Psoas muscle (tissue), 8 donors: ENCODE measurements around the gene DBF4B. TPM values are rescaled to one million over a fixed set of nuclear protein-coding genes. Genes with fewer than 3 reads are reported as not detected.
"Not testable (repeated sequence)": the region's sequence is repeated elsewhere in the genome, so short reads cannot be mapped to it uniquely, and the experiment has no call there.

Experiments
- ATAC-seq, 4 donors: fragments of 200-7000 bp; cut with Tn5 transposase; one replicate each; pipeline ENCODE4 v1.9.1; 2020; ENCODE audit warnings: moderate library complexity in 3 of 4, mild to moderate bottlenecking in 2 of 4
- DNase-seq, 2 donors: peaks; one replicate each; pipeline ENCODE4 v3.0.0-alpha.2; 2020
- H3K27ac ChIP-seq: fragments of 200-600 bp; one replicate; pipeline ENCODE4 v1.8.0; 2022
- H3K27me3 ChIP-seq, 3 donors: fragments of 200-600 bp in 1 of 3; one replicate each; pipeline versions ENCODE4 v1.6.1 to v1.8.0; 2013 to 2022; ENCODE audit warnings: low read length in 2 of 3, mild to moderate bottlenecking in 2 of 3, moderate library complexity in 1 of 3; ENCODE audit not compliant: insufficient read depth in 3 of 3
- H3K36me3 ChIP-seq, 2 donors: fragments of 200-600 bp in 1 of 2; one replicate each; pipeline versions ENCODE4 v1.6.1 to v1.8.0; 2013 to 2022; ENCODE audit warnings: low read depth in 1 of 2, mild to moderate bottlenecking in 1 of 2, moderate library complexity in 1 of 2; ENCODE audit not compliant: insufficient read depth in 1 of 2
- H3K4me1 ChIP-seq: fragments of 200-600 bp; one replicate; pipeline ENCODE4 v1.8.0; 2022
- H3K4me3 ChIP-seq: fragments of 200-600 bp; one replicate; pipeline ENCODE4 v1.8.0; 2022; ENCODE audit warnings: mild to moderate bottlenecking
- H3K9me3 ChIP-seq: fragments of 200-600 bp; one replicate; pipeline ENCODE4 v1.8.0; 2022
- WGBS, 3 donors: extraction: QIAGEN DNeasy Blood & Tissue Kit; methylation state at CpG; one replicate each; pipeline versions ENCODE4 v1.1.6 to v1.1.7; 2013; 5-methylcytosine and 5-hydroxymethylcytosine counted together
- intact Hi-C, 2 donors: fragments of 100-400 bp; cut with DNase I; formaldehyde crosslinking; loops; one replicate each; pipeline versions ENCODE4 v1.11.0 to v1.14.2; 2022
- polyA plus RNA-seq, 3 donors: library from polyadenylated mRNA; stranded (reverse); fragments of 200-250 nt; gene quantifications; one replicate each; pipeline ENCODE4 v1.2.3, GENCODE V29; 2013
- total RNA-seq, 4 donors: library from RNA; stranded (reverse); fragmentation: NEBNext Ultra II Directional in 2 of 4; extraction: Animal tissue kit (Norgen Biotek cat#: 25700) in 2 of 4; gene quantifications; one replicate each; pipeline versions ENCODE4 v1.2.1 to v1.2.4, GENCODE V29; 2021 to 2023
- TF ChIP-seq, protein P1 (sequence below): fragments of 200-600 bp; IDR thresholded peaks from one replicate; pipeline ENCODE4 v1.8.0; 2022; ENCODE audit warnings: antibody characterized with exemption
- donor health status: healthy with polysubstance abuse.
- donor health status: DM: no; HTN: no; CAD: no; lungs with moderate emphysema.
- donor health status: Bipolar disorder and iron deficiency.
- donor health status: healthy.
- donor health status: DM: yes; HTN: yes; CAD: no.
- donor health status: DM: no; HTN: no; CAD: no.
- donor health status: DM: no; HTN: no; CAD: no.
- donor health status: DM: yes; HTN: yes; CAD: no.

The DBF4B gene
- total and polyA plus RNA-seq, 7 donors = 0.79 to 5.0 (median 3.2) TPM

DNA sequence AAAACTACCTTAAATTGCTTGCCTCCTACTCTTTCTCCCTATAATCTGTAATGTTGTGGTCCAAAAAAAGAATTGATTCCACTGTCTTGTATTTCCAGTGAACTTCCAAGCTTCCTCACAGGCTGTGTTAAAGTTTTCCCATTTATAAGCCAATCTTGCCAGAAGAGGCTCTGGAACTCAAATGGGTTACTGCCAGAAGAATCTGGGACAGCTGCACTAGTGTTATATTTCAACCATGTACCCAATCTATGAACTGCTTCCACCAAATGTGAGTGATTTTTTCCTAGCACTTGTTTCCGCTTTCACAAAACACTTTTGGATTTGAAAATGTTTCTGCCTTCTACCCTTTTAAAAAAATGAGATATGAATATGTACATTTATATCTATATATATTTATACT lies 20.7 kb upstream of the DBF4B start:
- peak overlapping the region; percentile 38 for H3K27ac ChIP-seq
- WGBS, 3 donors = 22 to 46% (median 23%) methylated on average over 1 of the region's 1 CpG

DNA sequence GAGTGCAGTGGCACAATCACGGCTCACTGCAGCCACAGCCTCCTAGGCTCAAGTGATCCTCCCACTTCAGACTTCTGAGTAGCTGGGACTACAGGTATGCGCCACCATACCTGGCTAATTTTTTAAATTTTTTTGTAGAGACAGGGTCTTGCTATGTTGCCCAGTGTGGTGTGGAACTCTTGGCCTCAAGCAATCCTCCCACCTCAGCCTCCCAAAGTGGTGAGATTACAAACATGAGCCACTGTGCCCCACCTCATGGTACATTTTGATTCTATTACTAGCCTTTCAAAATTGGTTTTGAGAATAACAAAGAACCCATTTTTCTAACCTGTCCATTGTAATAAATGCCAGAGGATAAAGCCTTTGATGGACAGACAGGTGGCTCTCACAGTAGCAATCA lies 20.3 kb upstream of the DBF4B start:
- Histone ChIP-seq H3K4me1 (peaks cover 21% of the 10 kb centered on the region), H3K4me3 (peak overlapping the region; percentile 97), H3K27me3 (no peaks in the 10 kb centered on the region), H3K9me3 (no peaks in the 10 kb centered on the region), H3K27ac (peak overlapping the region; percentile 38), H3K36me3 (peaks cover 5 to 28% of the 10 kb centered on the region in 2 donors)
- TF ChIP-seq, protein P1, sequence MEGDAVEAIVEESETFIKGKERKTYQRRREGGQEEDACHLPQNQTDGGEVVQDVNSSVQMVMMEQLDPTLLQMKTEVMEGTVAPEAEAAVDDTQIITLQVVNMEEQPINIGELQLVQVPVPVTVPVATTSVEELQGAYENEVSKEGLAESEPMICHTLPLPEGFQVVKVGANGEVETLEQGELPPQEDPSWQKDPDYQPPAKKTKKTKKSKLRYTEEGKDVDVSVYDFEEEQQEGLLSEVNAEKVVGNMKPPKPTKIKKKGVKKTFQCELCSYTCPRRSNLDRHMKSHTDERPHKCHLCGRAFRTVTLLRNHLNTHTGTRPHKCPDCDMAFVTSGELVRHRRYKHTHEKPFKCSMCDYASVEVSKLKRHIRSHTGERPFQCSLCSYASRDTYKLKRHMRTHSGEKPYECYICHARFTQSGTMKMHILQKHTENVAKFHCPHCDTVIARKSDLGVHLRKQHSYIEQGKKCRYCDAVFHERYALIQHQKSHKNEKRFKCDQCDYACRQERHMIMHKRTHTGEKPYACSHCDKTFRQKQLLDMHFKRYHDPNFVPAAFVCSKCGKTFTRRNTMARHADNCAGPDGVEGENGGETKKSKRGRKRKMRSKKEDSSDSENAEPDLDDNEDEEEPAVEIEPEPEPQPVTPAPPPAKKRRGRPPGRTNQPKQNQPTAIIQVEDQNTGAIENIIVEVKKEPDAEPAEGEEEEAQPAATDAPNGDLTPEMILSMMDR = no peak
- intact Hi-C loops = no loop called here
- ATAC-seq (no peak), DNase-seq (no peak)
- 49 to 66% (median 51%) methylated on average over 2 of the region's 2 CpGs for WGBS, 3 donors

More for the DNA sequence above, 20.7 kb upstream of the DBF4B start:
- peaks cover 5 to 32% of the 10 kb centered on the region in 2 donors for H3K36me3 ChIP-seq
- TF ChIP-seq, protein P1 = no peak
- ATAC-seq = peak in 1 of 4 donors; percentile 48
- no peaks in the 10 kb centered on the region for H3K27me3 ChIP-seq
- H3K9me3 ChIP-seq = no peaks in the 10 kb centered on the region
- H3K4me1 ChIP-seq = peaks cover 21% of the 10 kb centered on the region
- peak overlapping the region; percentile 97 for H3K4me3 ChIP-seq
- intact Hi-C loops = no loop called here
- DNase-seq = no peak

DNA sequence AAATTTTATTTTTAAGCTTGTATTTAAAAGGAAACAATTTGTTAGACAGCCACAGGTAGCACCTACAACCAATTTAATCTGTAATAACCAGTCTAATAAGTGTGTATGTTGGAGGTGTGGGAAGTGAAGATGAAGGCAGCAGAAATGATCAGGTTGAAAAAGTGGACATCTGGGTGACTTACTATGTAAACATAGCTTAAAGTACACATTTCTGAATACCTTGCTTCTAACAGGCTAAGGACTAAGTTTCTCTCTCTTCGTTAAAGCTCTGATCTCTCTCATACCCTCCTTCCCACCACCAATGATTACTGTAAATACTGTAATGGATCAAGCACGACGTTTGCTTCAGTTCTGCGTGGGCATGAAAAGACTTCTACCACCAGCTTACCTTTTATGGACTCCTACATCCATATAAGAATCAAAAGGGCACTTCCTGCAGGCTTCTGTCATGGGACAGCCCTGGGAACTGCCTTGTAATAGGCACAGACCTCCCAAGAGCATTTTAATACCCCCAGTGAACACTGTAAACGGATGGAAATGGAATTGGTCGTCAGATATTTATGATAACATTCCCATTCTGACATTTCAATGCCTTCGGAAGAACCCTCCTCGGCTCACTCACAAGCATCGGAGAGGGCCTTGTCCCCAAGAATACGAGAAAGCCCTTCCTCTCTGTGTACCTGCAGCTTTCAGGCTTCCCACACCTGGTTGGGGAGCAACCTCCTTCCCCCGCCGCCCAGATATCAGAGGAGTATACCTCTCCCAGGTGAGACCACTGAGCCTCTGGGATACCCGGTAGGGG lies 19.6 kb upstream of the DBF4B start:
- TF ChIP-seq, protein P1 = no peak
- H3K9me3 ChIP-seq = no peaks in the 10 kb centered on the region
- no peak for DNase-seq
- peak overlapping the region; percentile 97 for H3K4me3 ChIP-seq
- 3 to 4% (median 3%) methylated on average over 13 of the region's 13 CpGs for WGBS, 3 donors
- no peak for ATAC-seq
- no peaks in the 10 kb centered on the region for H3K27me3 ChIP-seq
- intact Hi-C loops = no loop called here
- peaks cover 21% of the 10 kb centered on the region for H3K4me1 ChIP-seq
- H3K27ac ChIP-seq = peak overlapping the region; percentile 86
- peaks cover under 1 to 21% of the 10 kb centered on the region in 2 donors for H3K36me3 ChIP-seq

DNA sequence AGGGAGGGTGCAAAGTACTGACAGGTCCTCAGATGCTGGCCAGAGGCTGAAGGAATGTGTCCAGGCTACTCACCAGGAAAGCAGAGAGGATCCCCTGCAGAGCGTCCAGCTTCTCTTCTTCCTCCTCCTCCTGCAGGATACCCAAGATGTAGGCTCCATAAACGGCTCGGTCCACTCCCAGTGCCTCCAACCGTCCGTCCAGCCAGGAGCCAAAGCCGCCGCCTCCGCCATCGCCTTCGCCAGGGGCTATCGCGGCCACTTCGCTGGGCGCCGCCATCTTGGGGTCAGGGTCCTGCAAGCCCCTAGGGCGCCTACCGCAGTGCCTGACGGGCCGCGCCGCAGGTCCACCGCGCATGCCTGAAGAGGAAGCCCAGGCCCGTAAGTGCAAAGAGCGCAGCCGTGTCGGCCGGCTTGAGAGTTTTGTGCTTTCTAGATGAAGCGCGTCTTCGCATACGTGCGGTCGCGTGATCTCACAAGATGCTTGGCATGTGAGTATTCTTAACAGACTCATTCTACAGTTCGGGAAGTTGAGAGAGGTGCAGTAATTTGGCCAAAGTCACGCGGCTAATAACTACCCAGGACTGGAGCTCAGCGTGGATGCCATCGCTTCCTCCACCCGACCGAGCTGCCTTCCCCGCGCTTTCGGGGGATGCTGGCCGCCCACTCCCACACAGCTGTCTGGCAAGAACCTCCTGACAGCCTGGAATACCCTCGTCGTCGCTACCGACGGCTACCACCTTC lies 18.8 kb upstream of the DBF4B start, which contains the start of gene CCDC43:
CCDC43 (minus strand) TSS at position 300 of the 741 bp plus-strand sequence; CDS start at position 277, 23 bp downstream.
- WGBS, 3 donors = 0 to 1% (median 0%) methylated on average over 46 to 51 of the region's 51 CpGs
- Histone ChIP-seq H3K4me3 (peak within 1 kb of the TSS; percentile 97), H3K27ac (peak within 1 kb of the TSS; percentile 86), H3K9me3 (no peaks in the 10 kb centered on the region), H3K36me3 (peaks cover 0 to 13% of the 10 kb centered on the region in 2 donors), H3K4me1 (peaks cover 21% of the 10 kb centered on the region), H3K27me3 (no peaks in the 10 kb centered on the region)
- TF ChIP-seq, protein P1 = no peak
- DNase-seq = peak; percentile 91 to 94
- intact Hi-C loops = no loop called here
- ATAC-seq = peak; percentile 97 to 99 (median 99)

DNA sequence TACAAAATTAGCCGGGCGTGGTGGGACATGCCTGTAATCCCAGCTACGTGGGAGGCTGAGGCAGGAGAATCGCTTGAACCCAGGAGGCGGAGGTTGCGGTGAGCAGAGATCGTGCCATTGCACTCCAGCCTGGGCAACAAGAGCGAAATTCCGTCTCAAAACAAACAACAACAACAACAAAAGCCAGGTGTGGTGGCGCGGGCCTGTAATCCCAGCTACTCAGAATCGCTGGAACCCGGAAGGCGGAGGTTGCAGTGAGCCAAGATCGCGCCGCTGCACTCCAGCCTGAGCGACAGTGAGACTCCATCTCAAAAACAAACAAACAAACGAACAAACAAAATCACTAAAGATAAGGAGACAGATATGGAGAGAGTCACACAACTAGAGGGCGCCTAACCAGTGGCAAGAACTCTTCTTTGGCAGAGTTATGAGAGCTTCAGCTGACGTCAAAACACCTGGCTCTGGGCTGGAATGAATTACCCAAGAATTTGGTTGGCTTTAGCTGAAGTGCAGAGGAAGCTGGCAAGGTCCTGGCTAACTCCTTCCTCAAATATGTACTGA lies 17.6 kb upstream of the DBF4B start:
- Histone ChIP-seq H3K4me3 (peak overlapping the region; percentile 97), H3K27ac (peak overlapping the region; percentile 86), H3K4me1 (peaks cover 21% of the 10 kb centered on the region), H3K36me3 (peaks cover 0 to 12% of the 10 kb centered on the region in 2 donors)
- intact Hi-C loops, ATAC-seq, H3K27me3 ChIP-seq, H3K9me3 ChIP-seq, DNase-seq: not testable (repeated sequence)
- 83 to 86% (median 86%) methylated on average over 21 of the region's 21 CpGs for WGBS, 3 donors
